ENCODE data around the gene TYW1B.
"Not testable (repeated sequence)": the region's sequence is repeated elsewhere in the genome, so short reads cannot be mapped to it uniquely, and the experiment has no call there.

GRCh38 chr7:72697066-72697465, 130.9 kb downstream of the TYW1B start:
- TF ChIP-seq SUZ12 (IDR thresholded peaks at IDR 0.05); TARDBP (IDR thresholded peaks at IDR 0.05); FOXA1 (IDR thresholded peaks at IDR 0.05); L3MBTL2 (conservative IDR thresholded peaks at IDR 0.05); BHLHE40 (IDR thresholded peaks at IDR 0.05; ENCODE audit: borderline replicate concordance); SP1 (IDR thresholded peaks at IDR 0.05); HDGF (IDR thresholded peaks at IDR 0.05; ENCODE audit: borderline replicate concordance): not testable (repeated sequence)

All from HEK293T (cell line).